ENCODE results near the gene HIRA.

GRCh38 chr22:19467912-19468311 is 36.4 kb upstream of the HIRA start:
- TF ChIP-seq SP2 (IDR thresholded peaks at IDR 0.05; ENCODE audit: low read length) (no peak), USF2 (IDR thresholded peaks at IDR 0.05; ENCODE audit: low read length) (no peak), EP300 (IDR thresholded peaks at IDR 0.05; ENCODE audit: borderline replicate concordance in 1 of 2, low read depth in 2 of 2, low read length in 2 of 2) (no peak), JUN (IDR thresholded peaks at IDR 0.05; ENCODE audit: low read depth, low read length) (no peak)
